Measurements from ENCODE around the gene DAD1.

GRCh38 chr14:22535126-22535525, 53.9 kb downstream of the DAD1 start:
- TF ChIP-seq CTCF (IDR thresholded peaks at IDR 0.05) (no peak), EZH2 (IDR thresholded peaks at IDR 0.05) (no peak), EZH2phosphoT487 (IDR thresholded peaks at IDR 0.05) (no peak)

Data from neural progenitor cell (in vitro differentiated cells).